HG03039 (cell line): ENCODE measurements around the gene OR3A3.

Experiments used
- ATAC-seq: cut with Tn5 transposase; IDR thresholded peaks from one replicate; pipeline ENCODE4 v1.9.1; 2021; ENCODE audit warnings: mild to moderate bottlenecking, moderate library complexity; ENCODE audit not compliant: unreplicated experiment

OR3A3 gene

DNA sequence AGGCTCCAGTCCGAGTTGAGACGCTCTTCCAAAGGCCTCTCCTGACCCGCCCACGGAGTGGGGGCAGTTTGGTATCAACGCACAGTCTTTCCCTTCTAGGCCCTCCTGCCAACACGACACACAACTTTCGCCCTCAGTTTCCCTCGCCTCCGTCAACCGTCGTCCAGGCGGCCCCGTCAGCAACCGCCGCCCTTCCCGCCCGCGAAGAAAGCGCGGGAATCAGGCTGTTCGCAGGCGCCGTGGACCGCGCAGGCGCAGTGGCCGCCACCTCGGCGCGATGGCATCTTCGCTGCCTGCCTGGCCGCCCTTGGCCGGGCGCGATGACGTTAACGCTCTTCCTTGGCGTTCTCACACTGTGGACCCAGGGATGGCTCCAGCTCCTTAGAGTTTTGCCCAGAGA is 60.4 kb downstream of the OR3A3 start, which contains the start of gene SPATA22:
Gene SPATA22, minus strand, starts transcription at position 221 of the 400 bp plus-strand sequence. CDS start 2,494 bp downstream, outside the sequence.
- ATAC-seq, result no peak

- no peak for ATAC-seq
Measured at GRCh38 chr17:3472137-3472536, 61.0 kb downstream of the OR3A3 start.
